ENCODE measurements around the gene POU3F3. TPM values are rescaled to one million over a fixed set of nuclear protein-coding genes. Genes with fewer than 3 reads are reported as not detected.
A peak's percentile ranks its signal among the peaks of the same experiment; 100 is the strongest.

The POU3F3 gene
- total RNA-seq, 1 donor from 2014 or later = not detected

DNA sequence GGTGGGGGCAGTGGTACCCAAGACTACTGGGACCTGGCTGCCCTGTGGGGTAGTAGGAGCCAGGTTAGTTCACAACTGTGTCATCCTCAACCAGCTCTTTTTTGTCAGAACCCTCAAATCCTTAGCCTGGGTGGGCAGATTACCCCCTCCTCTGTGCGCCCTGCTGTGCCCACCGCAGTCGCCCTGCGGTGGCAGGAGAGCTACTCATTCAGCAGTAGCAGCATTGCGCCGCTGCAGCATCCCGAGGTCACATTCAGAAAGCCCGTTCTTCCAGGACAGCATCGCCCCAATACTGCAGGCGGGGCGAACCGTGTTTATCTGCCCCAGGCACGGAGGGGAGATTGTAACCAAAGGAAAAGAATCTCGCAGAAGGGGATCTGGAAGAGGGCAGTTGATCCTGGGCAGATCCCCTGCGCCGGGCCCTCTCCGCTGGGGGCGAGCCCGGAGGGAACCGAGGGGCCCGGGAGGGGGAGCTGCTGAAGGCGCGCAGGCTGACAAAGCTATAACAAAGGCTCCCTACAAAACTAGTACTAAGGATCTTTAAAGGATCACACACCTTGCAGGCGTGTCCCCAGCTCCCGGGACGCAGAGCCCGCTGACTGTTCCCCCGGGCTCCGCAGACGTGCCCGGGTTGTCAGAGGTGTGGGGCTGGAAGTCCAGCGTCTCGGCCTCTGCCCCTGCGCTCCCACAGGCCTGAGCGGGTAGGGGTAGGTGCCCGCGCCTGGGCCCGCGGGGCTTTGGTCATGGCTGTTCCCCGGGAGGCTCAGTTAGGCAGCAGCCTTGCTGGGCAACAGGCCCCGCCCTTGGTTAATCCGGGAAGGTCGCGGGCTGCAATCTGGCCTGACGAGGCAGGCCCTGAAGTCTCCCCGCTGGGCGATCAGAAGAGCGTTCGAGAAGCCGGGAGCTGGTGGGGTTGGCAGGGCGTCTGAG is 13.2 kb downstream of the POU3F3 start:
- ATAC-seq (peak in 1 of 2 donors; percentile 22), DNase-seq (no peak)
- Histone ChIP-seq H3K27me3 (ENCODE audit: low read depth) (peaks cover 96% of the 10 kb centered on the region), H3K36me3 (no peaks in the 10 kb centered on the region), H3K4me1 (peaks cover 10% of the 10 kb centered on the region), H3K9me3 (no peaks in the 10 kb centered on the region), H3K27ac (no peak overlapping the region), H3K4me3 (no peak overlapping the region)
- TF ChIP-seq, protein P1, sequence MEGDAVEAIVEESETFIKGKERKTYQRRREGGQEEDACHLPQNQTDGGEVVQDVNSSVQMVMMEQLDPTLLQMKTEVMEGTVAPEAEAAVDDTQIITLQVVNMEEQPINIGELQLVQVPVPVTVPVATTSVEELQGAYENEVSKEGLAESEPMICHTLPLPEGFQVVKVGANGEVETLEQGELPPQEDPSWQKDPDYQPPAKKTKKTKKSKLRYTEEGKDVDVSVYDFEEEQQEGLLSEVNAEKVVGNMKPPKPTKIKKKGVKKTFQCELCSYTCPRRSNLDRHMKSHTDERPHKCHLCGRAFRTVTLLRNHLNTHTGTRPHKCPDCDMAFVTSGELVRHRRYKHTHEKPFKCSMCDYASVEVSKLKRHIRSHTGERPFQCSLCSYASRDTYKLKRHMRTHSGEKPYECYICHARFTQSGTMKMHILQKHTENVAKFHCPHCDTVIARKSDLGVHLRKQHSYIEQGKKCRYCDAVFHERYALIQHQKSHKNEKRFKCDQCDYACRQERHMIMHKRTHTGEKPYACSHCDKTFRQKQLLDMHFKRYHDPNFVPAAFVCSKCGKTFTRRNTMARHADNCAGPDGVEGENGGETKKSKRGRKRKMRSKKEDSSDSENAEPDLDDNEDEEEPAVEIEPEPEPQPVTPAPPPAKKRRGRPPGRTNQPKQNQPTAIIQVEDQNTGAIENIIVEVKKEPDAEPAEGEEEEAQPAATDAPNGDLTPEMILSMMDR (IDR thresholded peaks at IDR 0.05) = no peak
- intact Hi-C loops (cut with DNase I) = no loop called here

DNA sequence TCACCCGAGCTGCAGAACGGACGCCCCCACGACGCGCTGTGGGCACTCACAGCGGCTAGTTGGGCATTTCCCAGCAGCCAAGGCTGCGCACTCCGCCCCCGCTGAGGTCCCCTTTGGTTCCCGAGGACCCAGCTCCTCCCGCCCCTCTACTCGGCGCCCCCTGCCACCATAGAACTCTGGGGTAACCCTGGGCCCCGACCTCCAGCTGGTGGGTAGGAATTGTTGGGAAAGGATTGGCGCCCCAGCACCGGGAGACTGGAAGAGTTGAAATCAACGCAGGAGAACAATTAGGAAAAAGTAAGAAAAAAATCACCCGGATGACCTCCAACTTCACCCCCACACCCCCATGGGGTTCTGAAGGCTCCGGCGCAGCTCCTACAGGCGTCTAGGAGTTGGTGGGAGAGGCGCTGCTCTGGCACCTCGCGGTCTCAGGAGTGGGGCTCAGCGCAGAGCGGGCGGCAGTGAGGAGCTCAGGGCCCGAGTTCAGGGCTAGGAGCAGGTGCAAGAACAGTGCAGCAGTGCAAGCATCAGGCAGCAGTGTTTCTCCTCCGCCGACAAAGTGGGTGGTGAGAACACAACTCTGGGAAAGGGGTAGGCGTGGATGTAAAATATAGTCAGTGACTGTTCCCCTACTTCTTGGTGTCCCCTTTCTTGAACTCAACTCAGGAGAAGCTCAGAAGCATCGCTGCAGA is 14.0 kb downstream of the POU3F3 start:
- ATAC-seq (no peak), DNase-seq (no peak)
- Histone ChIP-seq H3K36me3 (no peaks in the 10 kb centered on the region), H3K4me1 (peaks cover 13% of the 10 kb centered on the region), H3K27ac (no peak overlapping the region), H3K27me3 (ENCODE audit: low read depth) (peaks cover 96% of the 10 kb centered on the region), H3K4me3 (no peak overlapping the region), H3K9me3 (no peaks in the 10 kb centered on the region)
- intact Hi-C loops (cut with DNase I) = no loop called here
- TF ChIP-seq, protein P1 (IDR thresholded peaks at IDR 0.05) = no peak

DNA sequence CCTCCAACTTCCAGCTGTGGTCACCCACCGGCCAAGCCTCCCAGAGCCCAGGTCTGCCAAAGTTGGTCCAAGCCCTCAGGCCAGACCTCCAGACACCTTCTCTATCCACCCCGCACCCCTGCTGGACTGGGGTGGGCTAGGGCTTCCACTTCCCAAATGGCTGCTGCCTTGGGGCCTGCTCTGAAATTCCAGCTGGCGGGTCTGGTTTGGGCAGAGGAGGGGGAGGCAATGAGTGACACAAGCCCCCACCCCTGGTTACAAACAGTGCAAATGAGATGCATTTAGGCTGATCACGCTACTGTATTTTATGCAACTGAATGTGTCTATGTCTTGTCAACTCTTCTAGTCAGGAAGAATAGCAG is 14.6 kb downstream of the POU3F3 start:
- intact Hi-C loops (cut with DNase I) = no loop called here

DNA sequence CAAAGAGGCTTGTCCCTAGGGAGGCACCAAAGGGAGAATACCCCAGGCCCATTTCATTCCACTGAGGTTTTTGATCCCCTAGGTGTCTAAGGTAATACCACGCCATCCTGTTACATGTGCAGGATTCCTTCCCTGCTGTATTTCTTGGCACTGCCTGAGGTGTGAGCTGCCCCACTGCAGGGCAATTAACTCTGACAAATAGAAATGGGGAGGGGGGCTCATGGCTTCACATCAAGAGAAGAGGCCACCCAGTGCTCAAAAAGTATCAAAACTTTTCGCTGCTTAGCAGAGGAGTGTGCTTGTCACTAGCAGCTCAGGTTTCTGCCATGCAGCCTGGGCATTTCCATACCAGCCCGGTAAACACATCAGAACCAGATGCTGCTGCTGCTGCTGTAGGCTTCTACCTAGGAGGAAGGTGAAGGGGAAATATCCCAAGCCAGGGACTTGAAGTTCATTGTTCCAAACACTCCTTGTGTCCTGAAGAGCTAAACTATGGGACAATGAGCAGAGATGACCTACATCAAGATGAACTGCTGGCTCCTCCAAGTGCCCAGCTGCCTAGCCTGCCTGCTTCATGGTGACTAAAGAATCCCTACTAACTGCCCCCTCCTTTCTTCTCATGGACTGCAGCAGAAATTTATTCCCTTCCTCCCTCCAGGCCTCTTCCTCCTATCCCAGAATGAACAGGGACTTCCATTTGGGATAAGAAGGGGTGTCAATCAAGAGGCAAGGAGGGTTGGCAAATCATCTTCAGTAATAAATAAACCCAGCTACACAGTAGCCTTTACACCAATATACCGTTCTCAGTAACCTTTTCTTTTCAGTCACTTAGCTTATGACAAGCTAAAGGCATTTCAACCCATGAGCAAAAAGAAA is 16.4 kb downstream of the POU3F3 start:
- Histone ChIP-seq H3K9me3 (no peaks in the 10 kb centered on the region), H3K4me1 (peaks cover 18% of the 10 kb centered on the region), H3K27ac (no peak overlapping the region), H3K4me3 (no peak overlapping the region), H3K27me3 (ENCODE audit: low read depth) (peaks cover 93% of the 10 kb centered on the region), H3K36me3 (no peaks in the 10 kb centered on the region)
- no peak for DNase-seq
- TF ChIP-seq, protein P1 (IDR thresholded peaks at IDR 0.05) = no peak
- no peak for ATAC-seq
- intact Hi-C loops (cut with DNase I) = no loop called here

More for the DNA sequence above, 14.6 kb downstream of the POU3F3 start:
- H3K4me3 ChIP-seq = no peak overlapping the region
- no peak overlapping the region for H3K27ac ChIP-seq
- no peak for DNase-seq
- peaks cover 18% of the 10 kb centered on the region for H3K4me1 ChIP-seq
- no peaks in the 10 kb centered on the region for H3K9me3 ChIP-seq
- peaks cover 96% of the 10 kb centered on the region for H3K27me3 ChIP-seq (ENCODE audit: low read depth)
- no peak for ATAC-seq
- H3K36me3 ChIP-seq = no peaks in the 10 kb centered on the region
- TF ChIP-seq, protein P1 (IDR thresholded peaks at IDR 0.05) = no peak

DNA sequence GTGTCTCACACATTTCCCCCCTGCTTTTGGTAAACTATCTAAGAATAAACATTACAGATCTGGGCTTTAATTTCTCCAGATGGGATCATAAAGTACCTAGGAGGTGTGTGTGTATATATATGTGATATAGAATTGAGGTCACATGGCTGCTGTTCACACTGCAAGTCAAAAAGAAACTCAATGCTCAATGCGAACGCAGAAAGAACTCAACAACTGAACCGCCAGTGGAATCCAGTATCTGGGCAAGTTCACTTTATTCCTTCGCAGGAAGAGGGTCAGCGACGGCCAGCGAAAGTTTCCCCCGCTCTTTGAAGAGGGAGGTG is 17.7 kb downstream of the POU3F3 start:
- intact Hi-C loops (cut with DNase I) = no loop called here
- H3K4me1 ChIP-seq = peaks cover 18% of the 10 kb centered on the region
- H3K9me3 ChIP-seq = no peaks in the 10 kb centered on the region
- H3K27ac ChIP-seq = no peak overlapping the region
- no peak overlapping the region for H3K4me3 ChIP-seq
- DNase-seq (no peak), ATAC-seq (no peak)
- no peaks in the 10 kb centered on the region for H3K36me3 ChIP-seq
- TF ChIP-seq, protein P1 (IDR thresholded peaks at IDR 0.05) = no peak
- peaks cover 89% of the 10 kb centered on the region for H3K27me3 ChIP-seq (ENCODE audit: low read depth)
